ENCODE measurements around the gene UCHL5. TPM values are rescaled to one million over a fixed set of nuclear protein-coding genes. Genes with fewer than 3 reads are reported as not detected.
A peak's percentile ranks its signal among the peaks of the same experiment; 100 is the strongest.
"Not testable (repeated sequence)": the region's sequence is repeated elsewhere in the genome, so short reads cannot be mapped to it uniquely, and the experiment has no call there.

UCHL5 gene
- total RNA-seq, 1 experiment from 2014 or later: 25.6 TPM

DNA sequence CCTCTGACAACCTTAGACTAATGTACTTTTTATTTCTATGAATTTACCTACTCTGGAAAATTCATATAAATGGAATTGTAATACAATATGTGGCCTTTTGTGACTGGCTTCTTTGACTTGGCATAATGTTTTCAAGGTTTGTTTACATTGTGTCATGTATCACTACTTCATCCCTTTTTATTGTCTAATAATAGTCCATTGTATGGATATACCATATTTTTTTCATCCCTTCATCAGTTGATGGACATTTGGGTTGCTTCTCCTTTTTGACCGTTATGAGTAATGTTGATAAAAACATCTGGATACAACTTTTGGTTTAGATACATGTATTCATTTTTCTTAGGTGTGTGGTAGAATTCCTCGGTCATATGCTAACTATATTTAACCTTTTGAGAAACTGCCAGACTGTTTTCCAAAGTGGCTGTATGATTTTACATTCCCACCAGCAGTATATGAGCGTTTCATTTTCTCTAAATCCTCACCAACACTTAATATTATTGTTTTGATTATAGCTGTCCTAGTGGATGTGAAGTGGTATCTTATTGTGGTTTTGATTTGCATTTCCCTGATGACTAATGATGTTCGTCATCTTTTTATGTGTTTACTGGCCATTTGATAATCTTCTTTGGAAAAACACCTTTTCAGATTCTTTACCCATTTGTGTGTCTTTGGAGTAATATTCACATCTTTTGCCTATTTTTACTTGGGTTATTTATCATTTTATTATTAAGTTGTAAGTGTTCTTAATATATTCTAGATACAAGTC lies 3.7 kb upstream of the UCHL5 start:
- no peak for DNase-seq (ENCODE audit: low spot score)

DNA sequence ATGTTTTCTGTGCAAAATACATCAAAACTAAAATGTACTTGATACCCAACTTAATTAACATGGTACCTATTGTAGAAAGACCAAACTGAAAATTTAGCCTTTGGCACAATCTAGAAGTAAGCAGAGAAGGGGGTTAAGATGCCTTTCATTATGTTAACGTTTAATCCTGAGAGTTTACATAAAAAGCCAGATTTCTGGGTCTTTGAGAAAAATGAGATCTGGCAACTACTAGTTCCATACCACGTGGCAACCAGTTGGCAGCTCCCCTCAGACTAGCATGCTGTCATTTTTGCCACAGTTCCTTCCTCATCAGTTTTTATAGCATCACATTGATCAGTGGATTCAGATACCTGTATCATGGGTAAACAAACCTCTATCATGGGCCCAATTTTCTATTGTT lies 1.8 kb upstream of the UCHL5 start:
- DNase-seq (ENCODE audit: low spot score): no peak

DNA sequence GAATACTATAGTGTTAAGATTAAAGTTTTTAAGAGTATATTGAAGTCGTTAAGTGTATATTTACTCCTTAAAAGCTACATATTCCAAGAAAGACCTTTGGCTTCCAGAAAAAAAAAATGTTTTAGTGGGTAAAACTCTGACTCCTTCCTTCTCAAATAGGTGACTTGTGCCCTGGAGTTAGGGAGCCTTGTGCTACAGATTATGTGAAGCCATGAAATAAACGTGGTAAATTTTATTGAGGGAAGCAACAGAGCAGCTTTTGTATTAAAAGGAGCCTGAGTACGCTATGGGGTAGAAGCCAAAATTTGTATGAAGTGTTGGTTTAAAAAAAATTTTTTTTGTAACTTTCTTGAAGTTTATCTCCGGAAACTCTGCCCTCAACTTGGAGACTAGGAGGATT lies 1.2 kb upstream of the UCHL5 start:
- no peak for DNase-seq (ENCODE audit: low spot score)

DNA sequence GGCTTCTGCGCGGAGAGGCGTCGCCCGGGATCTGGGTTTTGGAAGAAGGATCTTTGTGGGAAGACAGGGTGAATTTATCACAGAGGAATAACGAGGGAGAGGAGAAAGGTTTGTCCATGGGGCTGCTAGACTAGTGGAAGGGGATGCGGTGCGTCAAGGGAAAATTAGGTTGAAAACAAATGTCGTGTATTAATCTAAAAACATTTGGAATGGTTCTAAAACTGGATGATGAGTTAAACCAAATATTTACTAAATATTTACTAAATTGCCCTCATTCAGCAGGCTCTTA lies 899 bp upstream of the UCHL5 start:
- no peak for DNase-seq (ENCODE audit: low spot score)

DNA sequence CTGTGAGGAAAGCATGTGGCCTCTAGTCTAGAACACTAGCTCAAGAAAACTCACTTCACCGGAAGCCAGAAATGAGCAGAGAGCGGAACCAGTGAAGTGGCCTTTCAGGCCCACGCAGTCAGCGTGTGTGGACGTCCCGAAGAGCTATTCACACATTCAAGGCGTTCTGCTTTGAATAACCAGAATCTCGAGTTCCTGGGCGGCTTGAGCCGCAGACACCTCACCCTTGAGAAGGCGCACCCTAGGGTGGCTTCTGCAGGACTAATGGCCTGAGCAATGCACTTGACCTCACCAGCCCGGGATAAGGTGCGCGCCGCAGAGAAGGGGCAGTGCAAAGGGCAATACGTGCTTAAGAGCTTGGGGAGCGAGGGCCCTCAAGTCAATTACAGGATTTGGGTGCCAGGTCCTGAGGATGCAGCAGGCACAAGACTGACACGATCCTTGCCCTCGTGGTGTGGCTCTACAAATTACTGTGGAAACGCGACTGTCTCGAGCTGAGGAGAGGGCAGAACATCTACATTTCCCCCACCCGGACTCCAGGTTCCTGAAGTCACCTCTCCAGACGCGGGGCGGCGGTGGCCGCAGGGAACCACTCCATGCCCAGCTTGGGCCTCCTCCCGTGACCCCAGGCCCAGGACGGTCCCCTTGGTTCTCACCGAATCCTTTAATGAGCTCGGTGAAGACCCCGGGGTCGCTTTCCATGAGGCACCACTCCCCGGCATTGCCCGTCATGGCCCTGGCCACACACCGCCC lies 455 bp downstream of the UCHL5 start:
- DNase-seq (ENCODE audit: low spot score): peak; percentile 10

DNA sequence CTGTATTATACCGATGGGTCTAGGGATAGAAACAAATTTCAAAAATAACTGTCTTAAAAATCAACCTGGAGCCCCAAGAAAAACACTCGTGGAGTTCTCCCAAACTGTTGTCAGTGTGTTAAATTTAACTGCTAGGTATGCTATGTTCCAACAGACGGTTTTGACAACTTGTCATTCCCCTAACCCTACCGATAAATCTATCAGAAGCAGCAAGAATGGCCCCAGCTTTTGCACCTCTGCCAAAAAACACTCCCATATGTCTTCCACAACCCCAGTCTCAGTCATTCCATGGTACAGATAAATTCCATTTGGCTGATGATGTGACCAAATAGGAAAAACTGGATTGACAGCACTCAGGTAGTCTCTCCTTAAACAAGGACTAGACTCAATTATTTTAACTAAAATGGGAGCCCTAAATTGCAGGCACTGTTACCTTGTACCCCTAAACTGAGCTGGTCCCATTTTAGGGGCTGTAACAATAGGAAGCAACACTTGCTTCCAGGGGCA lies 4.9 kb downstream of the UCHL5 start:
- DNase-seq (ENCODE audit: low spot score): no peak

DNA sequence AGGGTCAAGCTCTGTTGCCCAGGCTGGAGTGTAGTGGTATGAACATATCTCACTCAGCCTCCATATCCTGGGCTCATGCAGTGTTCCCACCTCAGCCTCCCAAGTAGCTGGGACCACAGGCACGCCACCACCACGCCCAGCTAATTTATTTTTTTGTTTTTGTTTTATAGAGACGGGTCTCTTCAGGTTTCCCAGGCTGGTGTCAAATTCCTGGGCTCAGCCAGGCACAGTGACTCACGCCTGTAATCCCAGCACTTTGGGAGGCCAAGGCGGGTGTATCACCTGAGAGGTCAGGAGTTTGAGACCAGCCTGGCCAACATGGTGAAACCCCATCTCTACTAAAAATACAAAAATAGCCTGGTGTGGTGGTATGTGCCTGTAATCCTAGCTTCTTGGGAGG lies 10.2 kb downstream of the UCHL5 start:
- not testable (repeated sequence) for DNase-seq (ENCODE audit: low spot score)

DNA sequence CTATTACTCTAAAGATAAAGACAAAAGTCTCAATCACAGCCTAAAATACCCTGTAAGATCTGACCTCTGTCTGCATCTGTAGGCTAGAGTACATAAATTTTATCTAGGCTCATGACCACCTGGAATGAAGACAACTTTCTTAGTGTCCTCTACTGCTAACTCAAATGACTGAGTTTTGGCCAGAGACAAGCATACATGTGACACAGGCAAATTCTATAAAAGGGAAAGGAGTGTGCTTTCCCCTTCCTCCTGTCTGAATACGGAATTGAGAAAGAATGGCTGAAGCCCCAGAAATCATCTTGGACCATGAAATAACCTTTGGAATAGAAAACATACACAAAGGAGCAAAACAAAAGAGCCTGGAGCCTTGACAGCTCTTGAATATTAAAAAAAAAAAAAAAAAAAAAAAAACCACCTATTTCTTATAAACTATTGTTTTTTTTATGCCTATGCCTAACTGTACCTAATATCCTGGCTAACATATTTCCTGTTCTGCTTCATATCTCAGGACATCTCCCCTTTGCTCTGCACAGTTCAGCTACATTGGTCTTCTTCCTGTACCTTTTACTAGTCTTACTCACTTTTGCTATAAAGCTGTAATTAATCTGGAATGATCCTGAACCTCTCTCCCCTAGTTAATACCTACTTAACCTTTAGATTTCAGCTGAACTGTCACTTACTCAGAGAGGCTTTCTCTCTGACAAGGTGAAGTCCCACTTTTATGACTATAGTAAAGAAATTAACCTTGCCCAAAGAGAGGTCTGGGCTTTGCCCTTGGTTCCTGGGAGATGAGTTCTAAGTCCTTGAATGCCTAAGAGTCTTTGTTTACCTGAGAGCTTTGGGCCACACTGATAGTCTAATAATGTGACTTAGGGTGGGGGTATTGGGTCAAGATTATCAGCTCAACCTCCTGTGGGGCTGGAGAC lies 16.1 kb downstream of the UCHL5 start:
- no peak for DNase-seq (ENCODE audit: low spot score)

DNA sequence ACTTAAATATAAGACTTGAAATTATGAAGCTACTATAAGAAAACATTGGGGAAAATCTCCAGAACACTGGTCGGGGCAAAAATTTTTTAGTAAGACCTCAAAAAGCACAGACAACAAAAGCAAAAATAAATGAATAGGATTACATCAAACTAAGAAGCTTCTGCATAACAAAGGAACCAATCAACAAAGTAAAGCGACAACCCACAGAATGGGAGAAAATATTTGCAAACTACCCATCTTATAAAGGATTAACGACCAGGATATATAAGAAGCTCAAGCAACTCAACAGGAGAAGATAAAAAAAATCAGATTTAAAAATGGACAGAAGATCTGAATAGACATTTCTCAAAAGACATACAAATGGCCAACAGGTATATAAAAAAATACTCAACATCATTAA lies 19.1 kb downstream of the UCHL5 start:
- DNase-seq (ENCODE audit: low spot score): no peak

DNA sequence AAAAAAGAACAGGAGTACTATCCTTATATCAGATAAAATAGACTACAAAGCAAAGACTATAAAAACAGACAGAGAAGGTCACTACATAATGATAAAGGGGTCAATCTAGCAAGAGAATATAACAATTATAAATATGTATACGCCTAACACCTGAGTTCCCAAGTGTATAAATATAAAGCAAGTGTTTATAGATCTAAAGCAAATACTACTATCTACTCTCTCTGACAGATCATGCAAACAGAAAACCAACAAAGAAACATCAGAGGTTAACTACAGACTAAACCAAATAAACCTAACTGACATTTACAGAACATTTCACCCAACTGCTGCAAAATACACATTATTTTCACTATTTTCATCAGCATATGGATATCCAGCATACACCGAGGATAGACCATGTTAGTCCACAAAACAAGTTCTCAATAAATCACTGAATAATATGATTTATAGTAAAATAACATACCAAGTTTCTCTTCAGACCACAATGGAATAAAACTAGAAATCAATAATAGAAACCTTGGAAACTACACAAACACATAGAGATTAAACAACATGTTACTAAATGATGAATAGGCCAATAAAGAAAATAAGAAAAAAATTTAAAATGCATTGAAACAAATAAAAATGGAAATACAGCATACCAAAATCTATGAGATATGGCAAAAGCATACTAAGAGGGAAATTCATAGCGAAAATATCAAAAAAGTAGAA lies 22.7 kb downstream of the UCHL5 start:
- no peak for DNase-seq (ENCODE audit: low spot score)

DNA sequence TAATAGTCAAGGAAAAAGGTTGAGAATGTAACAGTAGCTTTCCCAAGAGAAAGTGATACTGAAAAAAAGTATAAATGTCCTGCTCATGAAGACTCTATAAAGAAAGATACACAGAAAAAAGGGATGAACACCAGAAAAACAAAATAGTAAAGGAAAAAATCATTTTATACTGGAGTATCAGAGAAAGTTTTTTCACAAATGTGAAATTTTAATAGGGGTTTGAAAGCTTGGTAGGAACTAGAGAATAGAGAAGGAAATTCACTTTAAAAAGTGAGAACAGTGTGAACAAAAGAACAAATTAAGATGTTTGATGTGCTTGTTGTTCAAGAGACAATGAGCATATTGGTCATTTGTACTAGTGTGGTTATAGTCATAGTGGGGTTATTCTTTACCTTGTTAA lies 25.6 kb downstream of the UCHL5 start:
- DNase-seq (ENCODE audit: low spot score): no peak

DNA sequence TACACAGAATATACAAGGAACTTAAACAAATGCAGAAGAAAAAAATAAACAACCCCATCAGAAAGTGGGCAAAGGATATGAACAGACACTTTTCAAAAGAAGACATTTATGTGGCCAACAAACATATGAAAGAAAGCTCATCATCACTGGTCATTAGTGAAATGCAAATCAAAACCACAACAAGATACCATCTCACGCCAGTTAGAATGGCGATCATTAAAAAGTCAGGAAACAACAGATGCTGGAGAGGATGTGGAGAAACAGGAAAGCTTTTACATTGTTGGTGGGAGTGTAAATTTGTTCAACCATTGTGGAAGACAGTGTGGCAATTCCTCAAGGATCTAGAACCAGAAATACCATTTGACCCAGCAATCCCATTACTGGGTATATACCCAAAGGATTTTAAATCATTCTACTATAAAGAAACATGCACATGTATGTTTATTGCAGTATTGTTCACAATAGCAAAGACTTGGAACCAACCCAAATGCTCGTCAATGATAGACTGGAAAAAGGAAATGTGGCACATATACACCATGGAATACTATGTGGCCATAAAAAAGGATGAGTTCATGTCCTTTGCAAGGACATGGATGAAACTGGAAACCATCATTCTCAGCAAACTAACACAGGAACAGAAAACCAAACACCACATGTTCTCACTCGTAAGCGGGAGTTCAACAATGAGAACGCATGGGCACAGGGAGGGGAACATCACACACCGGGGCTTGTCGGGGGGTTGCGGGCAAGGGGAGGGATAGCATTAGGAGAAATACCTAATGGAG lies 26.3 kb downstream of the UCHL5 start:
- DNase-seq (ENCODE audit: low spot score): not testable (repeated sequence)

DNA sequence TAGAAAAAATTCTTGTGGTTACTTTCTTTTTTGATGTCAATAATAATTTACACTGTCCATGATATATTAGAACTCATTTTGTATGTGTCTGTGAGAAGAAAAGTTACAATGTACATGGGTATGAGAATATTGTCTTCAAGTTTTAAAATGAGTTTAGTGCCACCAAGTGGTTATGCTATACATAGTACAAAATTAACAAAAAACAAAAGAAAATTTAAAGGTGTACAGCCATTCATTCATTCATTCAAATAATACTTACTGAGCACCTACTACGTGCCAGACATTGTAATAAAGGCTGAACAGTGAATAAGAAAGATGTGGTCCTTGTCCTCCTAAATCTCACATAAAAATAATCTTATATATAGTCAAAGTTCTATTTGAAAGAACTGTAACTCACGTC lies 27.7 kb downstream of the UCHL5 start:
- DNase-seq (ENCODE audit: low spot score): peak; percentile 8

DNA sequence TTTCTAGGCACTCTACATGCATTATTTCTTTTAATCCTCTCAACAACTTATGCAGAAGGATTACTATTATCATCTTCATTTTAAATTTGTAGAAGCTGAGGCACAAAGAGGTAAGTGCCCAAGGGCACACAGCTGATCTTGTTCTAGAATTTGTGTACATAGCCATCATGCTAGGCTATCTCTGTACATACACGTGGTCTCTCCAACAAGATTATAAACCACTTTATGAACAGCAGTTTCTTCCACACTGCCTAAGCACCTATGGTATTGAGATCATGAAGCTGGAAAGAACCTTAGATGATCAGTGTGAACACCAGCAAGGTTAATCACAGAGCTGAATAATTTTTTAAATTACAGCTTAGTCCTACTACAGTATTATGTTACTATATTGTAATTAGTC lies 28.9 kb downstream of the UCHL5 start:
- no peak for DNase-seq (ENCODE audit: low spot score)

DNA sequence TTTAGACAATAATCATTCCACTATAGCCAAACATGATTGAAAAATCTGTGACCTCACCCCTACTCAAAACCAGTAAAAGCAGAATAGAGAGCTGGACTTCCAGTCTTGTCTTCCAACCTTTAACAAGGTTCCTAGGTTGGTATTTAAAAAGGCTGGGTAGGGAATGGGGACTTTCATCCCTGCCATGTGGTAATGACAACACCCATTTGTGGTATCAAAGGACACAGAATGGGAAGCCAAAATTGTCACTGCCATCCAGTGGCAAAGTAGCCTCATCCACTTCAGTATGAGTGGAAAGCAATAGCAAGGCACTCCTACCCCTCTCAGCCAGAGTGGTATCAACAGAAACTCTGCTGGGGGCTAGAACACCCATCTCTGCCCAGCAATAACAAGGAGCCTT lies 33.9 kb downstream of the UCHL5 start:
- no peak for DNase-seq (ENCODE audit: low spot score)

DNA sequence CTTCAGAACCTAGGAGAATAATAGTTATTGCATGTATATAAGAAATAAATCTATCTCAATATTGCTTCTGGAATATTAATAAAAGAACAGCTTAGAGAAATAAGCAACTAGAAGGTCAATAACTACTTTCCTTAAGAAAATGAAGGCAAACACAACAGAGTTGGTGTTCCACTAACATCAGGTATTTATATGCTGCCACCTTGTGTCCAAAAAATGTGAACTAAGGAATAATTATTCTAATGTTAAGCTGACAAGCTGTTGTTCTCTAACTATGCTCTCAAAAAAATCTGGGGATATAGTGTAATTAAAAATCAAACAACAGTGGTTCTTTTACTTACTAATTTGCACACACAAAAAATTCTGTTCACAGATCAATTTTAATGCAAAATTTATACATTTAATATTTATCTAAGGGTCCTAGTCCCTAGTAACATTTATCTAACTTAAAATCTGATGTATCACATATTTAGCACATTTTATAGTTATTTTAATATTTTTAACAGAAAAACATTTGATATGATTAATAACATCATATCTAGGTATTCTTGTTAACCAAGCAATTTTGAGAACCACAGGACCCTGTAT lies 39.6 kb downstream of the UCHL5 start:
- DNase-seq (ENCODE audit: low spot score): peak; percentile 55

DNA sequence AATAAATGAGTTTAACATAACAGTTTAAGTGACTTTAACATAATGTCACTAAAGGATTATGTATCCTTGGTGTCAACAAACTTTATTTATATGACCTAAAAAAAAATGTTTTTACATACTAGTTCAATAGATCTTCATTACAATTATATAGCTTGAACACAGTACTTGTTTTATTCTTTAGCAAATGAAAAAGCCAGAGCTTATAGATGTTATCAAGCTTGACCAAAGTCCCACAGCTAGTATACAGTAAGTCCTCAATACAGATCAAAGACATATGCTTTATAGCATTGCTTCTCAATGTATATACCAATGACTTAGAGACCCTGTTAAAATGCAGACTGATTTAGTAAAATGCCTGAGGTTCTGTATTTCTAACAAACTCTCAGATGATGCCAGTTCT lies 42.4 kb downstream of the UCHL5 start:
- no peak for DNase-seq (ENCODE audit: low spot score)

DNA sequence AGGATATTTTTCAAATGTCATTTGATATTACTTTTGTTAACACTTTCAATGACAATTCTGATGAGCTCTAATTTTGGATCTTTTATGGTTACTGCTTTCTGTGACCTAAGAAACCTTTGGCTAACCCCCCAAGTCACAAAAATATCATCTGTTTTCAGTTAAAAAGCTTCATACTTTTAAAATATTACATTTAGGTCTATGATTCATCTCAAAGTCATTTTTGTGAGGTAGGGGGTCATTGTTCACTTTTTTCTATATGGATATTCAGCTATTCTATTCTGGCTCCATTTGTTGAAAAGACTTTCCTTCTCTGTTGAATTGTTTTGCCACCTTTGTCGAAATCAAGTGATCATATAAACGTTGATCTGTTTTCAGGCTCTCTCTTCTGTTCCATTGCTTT lies 44.8 kb downstream of the UCHL5 start:
- DNase-seq (ENCODE audit: low spot score): no peak

DNA sequence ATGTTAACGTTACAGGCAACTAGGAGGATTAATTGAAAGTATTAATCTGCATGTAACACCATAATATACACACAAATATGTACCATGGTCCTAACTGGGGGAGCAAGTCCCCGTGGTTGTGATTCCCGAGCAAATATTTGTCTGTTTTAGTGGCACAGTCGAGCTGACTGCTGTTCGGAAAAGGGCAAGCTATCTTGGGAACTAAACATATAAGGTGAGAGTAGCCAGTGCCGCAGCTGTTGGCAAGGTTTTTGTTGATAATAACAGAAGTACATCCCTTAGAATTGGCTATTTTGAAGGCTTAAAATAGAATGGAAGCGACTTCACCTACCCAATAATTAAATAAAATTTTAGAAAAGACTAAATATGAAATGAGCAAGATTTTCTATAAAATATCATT lies 45.5 kb downstream of the UCHL5 start:
- no peak for DNase-seq (ENCODE audit: low spot score)

DNA sequence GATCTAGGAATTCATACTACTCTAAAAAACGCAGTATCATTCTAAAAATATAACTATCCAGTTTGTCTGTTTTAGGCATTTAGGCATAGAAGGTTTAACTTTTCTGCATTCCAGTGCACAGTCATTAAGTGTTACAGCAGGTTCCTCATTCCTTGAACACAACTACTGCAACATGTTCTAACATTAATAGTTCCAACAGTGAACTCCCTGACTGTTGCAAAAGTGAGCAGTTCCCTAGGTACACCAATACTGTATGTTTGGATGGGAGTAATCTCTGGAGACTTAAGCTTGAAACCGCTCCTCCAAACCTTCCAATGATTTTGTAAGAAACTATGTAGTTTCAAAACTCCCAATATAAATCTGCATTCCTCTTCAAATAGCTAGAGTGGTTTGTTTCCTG lies 46.2 kb downstream of the UCHL5 start:
- no peak for DNase-seq (ENCODE audit: low spot score)

DNA sequence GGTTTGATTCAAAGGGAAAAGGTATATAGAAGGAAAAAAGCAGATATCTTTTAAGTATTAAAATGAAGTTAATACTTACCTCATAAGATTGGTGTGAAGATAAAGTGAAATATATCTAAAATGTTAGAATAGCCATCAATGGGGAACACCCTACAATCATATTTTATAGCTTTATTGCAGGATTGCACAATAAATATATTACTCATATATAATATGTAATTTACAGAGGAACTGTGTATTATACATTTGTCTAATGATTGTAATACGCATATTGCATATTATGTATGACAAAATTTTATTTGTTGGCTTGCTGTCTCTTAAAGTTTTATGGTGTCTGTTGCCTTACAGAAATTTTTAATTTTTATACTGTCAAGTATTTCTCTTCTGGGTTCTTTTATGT lies 47.8 kb downstream of the UCHL5 start:
- DNase-seq (ENCODE audit: low spot score): no peak
